HL-60/S4 (cell line): ENCODE results near the gene ZDHHC11.

Experiments used
- in situ Hi-C: fragments of 300-500 bp; cut with MboI; formaldehyde crosslinking; loops from 2 replicates; pipeline ENCODE4 v1.14.3; 2022; ENCODE audit warnings: low sequenced_read_pairs

ZDHHC11 gene

GRCh38 chr5:850511-851006 lies at the start of gene ZDHHC11:
Gene ZDHHC11 (minus strand): TSS chr5:850986. CDS start chr5:850602, 384 bp downstream.
- in situ Hi-C loops, result no loop called here

- in situ Hi-C loops, result no loop called here
Measured at GRCh38 chr5:893711-894110, 42.9 kb upstream of the ZDHHC11 start.

GRCh38 chr5:893137-893506 lies 42.3 kb upstream of the ZDHHC11 start:
- in situ Hi-C loops, result no loop called here

GRCh38 chr5:892394-893136 lies 41.8 kb upstream of the ZDHHC11 start, which contains the start of the genes BRD9 and TRIP13:
Gene BRD9 (minus strand): TSS chr5:892801. CDS start chr5:892657, 144 bp downstream.
Gene TRIP13 (plus strand): TSS chr5:892884. CDS start chr5:892999, 115 bp downstream.
- in situ Hi-C loops, result no loop called here

- in situ Hi-C loops, result no loop called here
Measured at GRCh38 chr5:891837-892393, 41.1 kb upstream of the ZDHHC11 start.

GRCh38 chr5:891117-891836 lies 40.5 kb upstream of the ZDHHC11 start:
- in situ Hi-C loops, result no loop called here

GRCh38 chr5:889075-889710 lies 38.4 kb upstream of the ZDHHC11 start:
- in situ Hi-C loops, result no loop called here

GRCh38 chr5:888638-889035 lies 37.9 kb upstream of the ZDHHC11 start:
- in situ Hi-C loops, result no loop called here

GRCh38 chr5:887947-888637 lies 37.3 kb upstream of the ZDHHC11 start:
- in situ Hi-C loops, result no loop called here

GRCh38 chr5:886716-887325 lies 36.0 kb upstream of the ZDHHC11 start:
- in situ Hi-C loops, result no loop called here

- in situ Hi-C loops, result no loop called here
Measured at GRCh38 chr5:886036-886435, 35.2 kb upstream of the ZDHHC11 start.

GRCh38 chr5:885529-885928 lies 34.7 kb upstream of the ZDHHC11 start:
- in situ Hi-C loops, result no loop called here

GRCh38 chr5:885127-885442 lies 34.3 kb upstream of the ZDHHC11 start:
- in situ Hi-C loops, result no loop called here

- in situ Hi-C loops, result no loop called here
Measured at GRCh38 chr5:884345-885126, 33.8 kb upstream of the ZDHHC11 start.

GRCh38 chr5:883475-884181 lies 32.8 kb upstream of the ZDHHC11 start:
- in situ Hi-C loops, result no loop called here

GRCh38 chr5:882253-883183 lies 31.7 kb upstream of the ZDHHC11 start:
- in situ Hi-C loops, result no loop called here

- in situ Hi-C loops, result no loop called here
Measured at GRCh38 chr5:881551-881935, 30.8 kb upstream of the ZDHHC11 start.
